Activated effector memory CD4-positive, alpha-beta T cell treated with Interleukin-2 at 50 U/mL for 16 hours (primary cell): ENCODE results near the gene FHIT.

Source experiments
- DNase-seq: peaks from one replicate; pipeline ENCODE4 v3.0.0-alpha.2; 2020

FHIT gene

GRCh38 chr3:60010781-60011180, 1240.5 kb downstream of the FHIT start:
- DNase-seq: peak; percentile 52

GRCh38 chr3:60009931-60010478, 1241.2 kb downstream of the FHIT start:
- DNase-seq: no peak

GRCh38 chr3:60001369-60001768, 1249.9 kb downstream of the FHIT start:
- DNase-seq: no peak

- no peak for DNase-seq
Observed at GRCh38 chr3:60000311-60001105, 1250.7 kb downstream of the FHIT start.

- DNase-seq: no peak
Observed at GRCh38 chr3:59998058-59998457, 1253.2 kb downstream of the FHIT start.

GRCh38 chr3:59997583-59997982, 1253.7 kb downstream of the FHIT start:
- DNase-seq: no peak

- no peak for DNase-seq
Observed at GRCh38 chr3:59996056-59996455, 1255.2 kb downstream of the FHIT start.

GRCh38 chr3:59995563-59995962, 1255.7 kb downstream of the FHIT start:
- DNase-seq: no peak

GRCh38 chr3:59994732-59995304, 1256.4 kb downstream of the FHIT start:
- DNase-seq: no peak

- DNase-seq: no peak
Observed at GRCh38 chr3:59992578-59992977, 1258.7 kb downstream of the FHIT start.

- no peak for DNase-seq
Observed at GRCh38 chr3:59990915-59991314, 1260.3 kb downstream of the FHIT start.

- DNase-seq: no peak
Observed at GRCh38 chr3:59982510-59982909, 1268.7 kb downstream of the FHIT start.

GRCh38 chr3:59981377-59981776, 1269.9 kb downstream of the FHIT start:
- no peak for DNase-seq

- DNase-seq: no peak
Observed at GRCh38 chr3:59980576-59980975, 1270.7 kb downstream of the FHIT start.

GRCh38 chr3:59979542-59979941, 1271.7 kb downstream of the FHIT start:
- no peak for DNase-seq

- DNase-seq: no peak
Observed at GRCh38 chr3:59978979-59979378, 1272.3 kb downstream of the FHIT start.

- DNase-seq: no peak
Observed at GRCh38 chr3:59970796-59971195, 1280.5 kb downstream of the FHIT start.

GRCh38 chr3:59970376-59970775, 1280.9 kb downstream of the FHIT start:
- no peak for DNase-seq

- no peak for DNase-seq
Observed at GRCh38 chr3:59968513-59969045, 1282.7 kb downstream of the FHIT start.

- DNase-seq: no peak
Observed at GRCh38 chr3:59963676-59964075, 1287.6 kb downstream of the FHIT start.

GRCh38 chr3:59957150-59957549, 1294.1 kb downstream of the FHIT start:
- DNase-seq: no peak

GRCh38 chr3:59953104-59953503, 1298.1 kb downstream of the FHIT start:
- no peak for DNase-seq

GRCh38 chr3:59949311-59949710, 1301.9 kb downstream of the FHIT start:
- no peak for DNase-seq

GRCh38 chr3:59946401-59946800, 1304.9 kb downstream of the FHIT start:
- DNase-seq: no peak
